ENCODE data around the gene ITGA3.

Gene ITGA3

GRCh38 chr17:50072130-50072529 lies 16.2 kb downstream of the ITGA3 start:
- DNase-seq (ENCODE audit: low read depth), result no peak

DNA sequence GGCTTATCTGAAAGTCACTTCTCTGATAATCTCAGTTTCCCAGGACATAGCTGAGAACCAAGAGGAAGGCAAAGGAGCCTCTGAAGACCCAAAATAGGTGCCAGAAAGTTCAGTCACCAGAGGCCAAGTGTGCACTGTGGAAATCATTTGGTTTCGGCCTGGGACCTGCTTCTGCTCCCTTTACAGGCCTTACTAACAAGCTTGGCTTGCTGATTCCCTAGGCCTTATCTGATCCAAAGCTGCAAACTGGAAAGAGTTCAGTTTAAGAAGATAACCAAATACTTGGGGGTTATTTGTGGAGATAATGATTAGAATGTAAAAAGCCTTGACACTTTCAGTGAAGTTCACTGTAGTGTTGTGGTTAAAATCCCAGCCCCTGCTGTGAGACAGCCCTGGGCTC lies 17.0 kb downstream of the ITGA3 start:
- DNase-seq (ENCODE audit: low read depth), result no peak

GRCh38 chr17:50074227-50074626 lies 18.3 kb downstream of the ITGA3 start:
- DNase-seq (ENCODE audit: low read depth), result no peak

- DNase-seq (ENCODE audit: low read depth), result no peak
These were observed 19.6 kb downstream of the ITGA3 start for GRCh38 chr17:50075446-50076032.

GRCh38 chr17:50076221-50076590 lies 20.3 kb downstream of the ITGA3 start:
- no peak for DNase-seq (ENCODE audit: low read depth)

- no peak for DNase-seq (ENCODE audit: low read depth)
These were observed 20.8 kb downstream of the ITGA3 start for GRCh38 chr17:50076591-50077235.

DNA sequence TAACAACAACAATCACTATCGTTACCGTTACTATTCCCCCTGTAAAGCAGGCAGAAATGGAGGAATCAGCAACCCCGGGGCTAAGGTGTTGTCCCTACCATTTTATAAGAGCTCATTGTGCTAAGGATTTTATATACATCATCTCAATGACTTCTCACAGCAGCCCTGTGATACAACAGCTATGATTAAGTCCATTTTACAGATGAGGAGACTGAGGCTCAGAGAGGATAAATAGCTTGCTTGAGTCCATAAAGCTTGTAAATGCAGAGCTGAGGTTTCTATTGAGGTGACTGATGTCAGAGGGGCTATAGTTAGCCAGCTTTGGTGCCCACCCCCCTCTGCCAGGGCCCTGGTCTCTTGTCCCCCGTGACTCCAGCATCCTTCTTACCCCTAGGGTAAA lies 22.5 kb downstream of the ITGA3 start:
- DNase-seq (ENCODE audit: low read depth), result no peak

- no peak for DNase-seq (ENCODE audit: low read depth)
These were observed 23.6 kb downstream of the ITGA3 start for GRCh38 chr17:50079334-50080095.

- DNase-seq (ENCODE audit: low read depth), result no peak
These were observed 24.2 kb downstream of the ITGA3 start for GRCh38 chr17:50080096-50080480.

DNA sequence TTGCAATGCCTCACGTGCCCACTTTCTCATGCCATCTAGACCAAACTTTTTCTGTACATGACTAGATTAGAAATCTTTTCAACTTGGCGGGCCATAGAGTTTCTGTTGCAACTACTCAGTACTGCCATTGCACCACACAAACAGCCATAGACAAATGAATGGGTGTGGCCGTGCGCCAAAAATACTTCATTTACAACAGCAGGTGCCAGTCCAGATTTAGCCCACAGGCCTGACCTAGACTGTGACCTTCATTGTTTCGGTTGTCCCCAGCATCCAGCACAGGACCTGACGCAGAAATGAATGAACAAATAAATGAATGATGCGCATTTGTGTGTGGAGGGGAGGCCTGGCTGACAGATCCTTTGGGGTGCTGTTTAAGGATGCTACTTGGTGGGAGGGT lies 24.9 kb downstream of the ITGA3 start:
- DNase-seq (ENCODE audit: low read depth), result no peak

DNA sequence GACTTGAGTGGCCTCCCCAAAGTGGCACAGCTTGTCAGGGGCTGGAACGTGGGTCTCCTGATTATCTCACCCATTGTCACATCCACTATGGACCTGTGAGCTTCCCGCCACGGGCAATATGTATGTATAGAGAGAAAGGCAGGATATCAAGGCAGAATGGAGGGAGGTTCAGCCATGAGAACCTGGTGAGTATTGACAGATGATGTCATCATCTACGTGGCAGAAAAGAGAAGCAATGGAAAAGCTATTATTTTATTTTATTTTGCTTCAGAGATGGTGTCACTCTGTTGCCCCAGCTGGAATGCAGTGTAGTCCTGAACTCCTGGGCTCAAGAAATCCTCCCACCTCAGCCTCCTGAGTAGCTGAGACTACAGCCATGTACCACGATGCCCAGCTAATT lies 25.8 kb downstream of the ITGA3 start:
- no peak for DNase-seq (ENCODE audit: low read depth)

DNA sequence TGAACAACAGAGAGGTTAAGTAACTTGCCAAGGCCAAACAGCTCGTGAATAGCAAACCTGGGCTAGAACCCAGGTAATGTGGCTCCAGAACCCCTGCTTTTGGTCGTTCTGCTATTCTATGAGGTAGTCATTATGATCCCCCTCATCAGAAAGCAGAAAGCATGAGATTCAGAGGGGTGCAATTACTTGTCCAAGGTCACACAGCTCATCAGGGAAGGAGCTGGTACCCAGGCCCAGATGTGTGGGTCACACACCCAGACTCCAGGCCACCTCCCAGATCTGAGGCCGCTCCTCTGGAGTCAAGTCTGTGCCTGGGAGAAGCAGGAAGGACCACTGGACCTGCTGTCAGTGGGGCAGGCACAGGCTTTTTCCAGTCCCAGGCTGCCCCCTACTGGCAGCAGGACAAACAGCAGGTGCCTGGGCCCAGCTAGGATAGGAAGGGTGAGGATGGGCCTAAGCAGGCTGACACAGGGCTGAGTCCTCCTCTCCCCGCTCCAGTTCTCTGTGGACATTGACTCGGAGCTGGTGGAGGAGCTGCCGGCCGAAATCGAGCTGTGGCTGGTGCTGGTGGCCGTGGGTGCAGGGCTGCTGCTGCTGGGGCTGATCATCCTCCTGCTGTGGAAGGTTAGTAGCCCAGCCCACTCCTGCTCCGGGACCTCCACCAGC lies 31.5 kb downstream of the ITGA3 start:
- DNase-seq (ENCODE audit: low read depth), result no peak

DNA sequence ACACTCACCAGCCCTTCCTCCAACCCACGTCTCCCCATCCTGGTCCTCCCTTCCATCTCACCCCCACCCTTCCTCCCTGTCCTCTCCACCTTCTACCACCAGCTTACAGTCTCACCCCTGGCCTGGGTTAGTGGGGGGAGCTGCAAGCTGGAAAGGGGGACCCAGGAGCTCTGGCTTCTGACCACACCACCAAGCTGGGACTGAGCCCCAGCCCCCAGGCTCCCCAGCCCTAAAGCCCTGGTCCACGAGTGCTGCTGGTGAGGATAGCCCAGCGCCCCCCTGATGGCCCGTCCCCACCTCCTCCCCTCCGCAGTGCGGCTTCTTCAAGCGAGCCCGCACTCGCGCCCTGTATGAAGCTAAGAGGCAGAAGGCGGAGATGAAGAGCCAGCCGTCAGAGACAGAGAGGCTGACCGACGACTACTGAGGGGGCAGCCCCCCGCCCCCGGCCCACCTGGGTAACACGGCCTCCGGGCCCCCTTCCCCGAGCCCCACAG lies 32.0 kb downstream of the ITGA3 start:
- no peak for DNase-seq (ENCODE audit: low read depth)

DNA sequence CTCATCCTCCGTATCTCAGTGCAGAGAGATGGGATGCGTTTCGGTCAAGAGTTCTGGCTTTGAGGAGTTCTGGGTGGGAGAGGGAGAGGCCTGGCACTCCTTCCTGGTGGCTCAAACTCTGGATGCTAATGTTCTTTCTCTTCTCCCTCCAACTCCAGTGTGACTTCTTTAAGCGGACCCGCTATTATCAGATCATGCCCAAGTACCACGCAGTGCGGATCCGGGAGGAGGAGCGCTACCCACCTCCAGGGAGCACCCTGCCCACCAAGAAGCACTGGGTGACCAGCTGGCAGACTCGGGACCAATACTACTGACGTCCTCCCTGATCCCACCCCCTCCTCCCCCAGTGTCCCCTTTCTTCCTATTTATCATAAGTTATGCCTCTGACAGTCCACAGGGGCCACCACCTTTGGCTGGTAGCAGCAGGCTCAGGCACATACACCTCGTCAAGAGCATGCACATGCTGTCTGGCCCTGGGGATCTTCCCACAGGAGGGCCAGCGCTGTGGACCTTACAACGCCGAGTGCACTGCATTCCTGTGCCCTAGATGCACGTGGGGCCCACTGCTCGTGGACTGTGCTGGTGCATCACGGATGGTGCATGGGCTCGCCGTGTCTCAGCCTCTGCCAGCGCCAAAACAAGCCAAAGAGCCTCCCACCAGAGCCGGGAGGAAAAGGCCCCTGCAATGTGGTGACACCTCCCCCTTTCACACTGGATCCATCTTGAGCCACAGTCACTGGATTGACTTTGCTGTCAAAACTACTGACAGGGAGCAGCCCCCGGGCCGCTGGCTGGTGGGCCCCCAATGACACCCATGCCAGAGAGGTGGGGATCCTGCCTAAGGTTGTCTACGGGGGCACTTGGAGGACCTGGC lies 33.3 kb downstream of the ITGA3 start:
- no peak for DNase-seq (ENCODE audit: low read depth)

GRCh38 chr17:50090071-50090470 lies 34.2 kb downstream of the ITGA3 start:
- no peak for DNase-seq (ENCODE audit: low read depth)

- no peak for DNase-seq (ENCODE audit: low read depth)
These were observed 35.3 kb downstream of the ITGA3 start for GRCh38 chr17:50090971-50091917.

DNA sequence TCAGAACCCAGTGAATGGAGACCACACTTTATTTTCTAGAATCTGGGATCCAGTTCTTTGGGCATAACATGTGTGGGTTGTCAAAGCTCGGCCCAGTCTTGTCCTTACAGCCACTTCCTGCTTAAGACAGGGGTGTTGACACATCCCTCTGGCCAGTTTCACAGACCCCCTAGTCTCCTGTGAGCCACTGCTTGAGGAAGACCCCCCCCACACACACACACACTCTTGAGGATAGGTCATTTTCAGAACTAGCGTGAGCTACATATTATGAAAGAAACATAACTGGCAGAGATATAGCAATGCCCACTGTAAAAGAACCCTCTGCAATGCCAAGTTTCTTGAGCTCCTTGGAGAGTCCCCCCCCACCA lies 36.0 kb downstream of the ITGA3 start:
- no peak for DNase-seq (ENCODE audit: low read depth)

DNA sequence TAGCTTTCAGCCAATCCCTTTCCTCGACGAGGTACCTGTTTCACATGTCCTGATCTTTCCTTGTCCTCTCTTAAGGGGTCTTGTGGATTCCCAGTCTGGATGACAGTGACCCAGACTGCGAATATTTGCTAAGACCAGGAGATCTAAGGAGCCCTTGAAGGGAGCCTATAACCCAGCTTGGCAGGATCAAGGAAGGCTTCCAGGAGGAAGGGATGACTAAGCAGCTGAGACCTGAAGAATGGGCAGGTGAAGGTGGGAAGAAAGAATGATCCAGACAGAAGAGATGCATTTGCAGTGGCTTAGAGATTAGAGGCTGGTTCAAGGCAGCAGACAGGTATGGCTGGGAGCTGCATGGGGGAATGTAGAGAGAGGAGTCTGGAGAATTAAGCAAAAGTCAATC lies 37.3 kb downstream of the ITGA3 start:
- no peak for DNase-seq (ENCODE audit: low read depth)

DNA sequence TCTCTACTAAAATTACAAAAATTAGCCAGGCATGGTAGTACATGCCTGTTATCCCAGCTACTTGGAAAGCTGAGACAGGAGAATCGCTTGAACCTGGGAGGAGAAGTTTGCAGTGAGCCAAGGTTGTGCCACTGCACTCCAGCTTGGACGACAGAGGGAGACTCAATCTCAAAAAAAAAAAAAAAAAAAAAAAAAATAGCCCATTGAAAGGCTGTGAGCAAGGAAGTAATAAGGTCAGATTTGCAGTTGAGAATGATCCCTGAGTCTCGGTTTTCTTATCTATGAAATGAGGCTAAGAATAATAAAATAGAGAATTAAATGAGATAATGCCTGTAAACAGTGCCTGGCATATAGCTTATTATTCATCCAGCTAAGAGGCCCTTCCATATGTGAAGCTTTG lies 37.9 kb downstream of the ITGA3 start:
- no peak for DNase-seq (ENCODE audit: low read depth)

DNA sequence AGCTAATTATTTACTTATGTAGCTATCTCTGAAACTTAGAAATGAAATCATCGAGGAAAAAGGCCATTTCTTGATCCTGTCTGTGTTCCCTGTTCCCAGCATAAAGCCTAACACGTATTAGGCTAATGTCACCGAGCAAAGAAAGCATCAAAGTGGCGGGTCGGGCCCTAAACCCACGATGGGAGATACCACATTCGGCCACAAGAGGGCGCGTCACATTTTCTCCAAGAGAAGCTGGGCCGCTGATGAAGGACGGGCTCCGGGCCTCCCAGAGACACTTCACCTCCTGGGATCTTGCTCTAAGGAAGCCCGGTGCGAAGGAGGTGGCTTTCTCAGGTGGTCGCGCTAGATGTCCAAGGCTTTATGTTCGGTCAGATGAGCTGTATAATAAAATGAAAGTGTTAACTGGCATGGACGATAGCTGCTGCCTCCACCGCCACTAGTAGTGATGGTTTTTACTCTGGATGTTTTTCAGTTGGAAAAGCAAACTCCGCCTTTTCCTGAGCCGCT lies 38.4 kb downstream of the ITGA3 start:
- peak; percentile 81 for DNase-seq (ENCODE audit: low read depth)
